WTC11 (cell line): ENCODE measurements around the gene OVOL3.

Experiments used
- AR ChIP-seq: fragments of 250-450 bp; sonication (Bioruptor Pico); IDR thresholded peaks from 2 replicates; pipeline ENCODE4 v1.9.0; 2021; ENCODE audit warnings: mild to moderate bottlenecking
- ATF2 ChIP-seq: sonication (generic); formaldehyde crosslinking; IDR thresholded peaks from 2 replicates; pipeline ENCODE4 v1.8.1; 2022; ENCODE audit warnings: low read depth, missing genetic modification reagents, borderline replicate concordance
- CTCF ChIP-seq: fragments of 200-600 bp; IDR thresholded peaks from 2 replicates; pipeline ENCODE4 v1.8.0; 2022; ENCODE audit warnings: antibody characterized with exemption
- ETV6 ChIP-seq: sonication (generic); formaldehyde crosslinking; IDR thresholded peaks from 2 replicates; pipeline ENCODE4 v1.8.1; 2022; ENCODE audit warnings: mild to moderate bottlenecking, missing genetic modification reagents
- ZBTB43 ChIP-seq: sonication (generic); formaldehyde crosslinking; IDR thresholded peaks from 2 replicates; pipeline ENCODE4 v1.8.1; 2023; ENCODE audit warnings: mild to moderate bottlenecking, missing genetic modification reagents
- ZNF416 ChIP-seq: fragments of 250-450 bp; sonication (Bioruptor Pico); IDR thresholded peaks from 2 replicates; pipeline ENCODE4 v1.9.0; 2021; ENCODE audit warnings: mild to moderate bottlenecking, inconsistent platforms

- TF ChIP-seq CTCF (no peak), ZNF416 (no peak), AR (CRISPR knock-in tag) (no peak), ETV6 (no peak), ATF2 (CRISPR knock-in tag) (no peak), ZBTB43 (CRISPR knock-in tag) (no peak)
Measured at GRCh38 chr19:36086326-36086725, 24.6 kb upstream of the OVOL3 start.
